NCI-H526 (cell line): Measurements from ENCODE around the gene OVCH2.

Source experiments
- DNase-seq, 2 experiments: peaks; one replicate each; lab custom pipeline; 2025; lab: John Stamatoyannopoulos, UW

OVCH2 gene

DNA sequence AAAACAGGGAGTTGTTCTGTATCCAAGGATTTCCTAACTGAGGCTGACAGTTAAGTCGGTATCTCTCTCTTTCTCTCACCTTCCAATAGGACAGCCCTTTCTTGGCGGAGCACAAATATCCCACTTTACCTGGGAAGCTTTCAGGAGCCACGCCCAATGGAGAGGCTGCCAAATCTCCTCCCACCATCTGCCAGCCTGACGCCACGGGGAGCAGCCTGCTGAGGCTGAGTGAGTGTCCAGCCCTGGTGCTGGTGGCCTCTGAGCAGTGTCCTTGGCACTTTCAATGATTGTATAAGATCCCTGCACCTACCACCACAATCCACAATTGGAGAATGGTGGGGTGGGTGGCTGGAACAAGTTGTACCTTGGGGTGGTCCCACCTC lies 66.6 kb downstream of the OVCH2 start:
- peak in 1 of 2 experiments; percentile 15 for DNase-seq
